ENCODE data around the gene TGM6. TPM values are rescaled to one million over a fixed set of nuclear protein-coding genes. Genes with fewer than 3 reads are reported as not detected.
A peak's percentile ranks its signal among the peaks of the same experiment; 100 is the strongest.

TGM6 gene
- total RNA-seq, 2 experiments from 2014 or later, result not detected

GRCh38 chr20:2462484-2462883 lies 81.8 kb downstream of the TGM6 start:
- Mint-ChIP-seq H3K4me3 (no peak overlapping the region), H3K27ac (no peak overlapping the region), H3K36me3 (ENCODE audit: low read depth) (peaks cover 84% of the 10 kb centered on the region), H3K9me3 (ENCODE audit: insufficient read depth) (no peaks in the 10 kb centered on the region), H3K4me1 (ENCODE audit: low read depth) (peaks cover 20% of the 10 kb centered on the region), H3K27me3 (ENCODE audit: low read depth) (no peaks in the 10 kb centered on the region)
- POLR2A ChIA-PET, result interaction anchor here (0.6 to 1.0 kb wide), 2 partner anchors 279 to 947 kb away, joined by 3 read pairs; no protein-coding TSS in a partner anchor
- ATAC-seq (no peak), DNase-seq (no peak)
- CTCF ChIA-PET, result interaction anchor here (1.0 to 1.2 kb wide), 2 partner anchors 11 to 59 kb away, joined by 3 to 7 read pairs; no protein-coding TSS in a partner anchor

- ATAC-seq, result no peak
- CTCF ChIA-PET, result interaction anchor here (1.2 kb wide), 1 partner anchor 58 kb away, joined by 3 read pairs; no protein-coding TSS in a partner anchor
Measured at GRCh38 chr20:2463616-2464365, 83.1 kb downstream of the TGM6 start.

GRCh38 chr20:2465100-2465499 lies 84.4 kb downstream of the TGM6 start:
- Mint-ChIP-seq H3K27ac (no peak overlapping the region), H3K27me3 (ENCODE audit: low read depth) (no peaks in the 10 kb centered on the region), H3K4me1 (ENCODE audit: low read depth) (peaks cover 41% of the 10 kb centered on the region), H3K9me3 (ENCODE audit: insufficient read depth) (no peaks in the 10 kb centered on the region), H3K36me3 (ENCODE audit: low read depth) (peaks cover 91% of the 10 kb centered on the region), H3K4me3 (no peak overlapping the region)
- CTCF ChIA-PET, result no interaction called here
- POLR2A ChIA-PET, result no interaction called here
- no peak for ATAC-seq
- no peak for DNase-seq

More at GRCh38 chr20:2463616-2464365, 83.1 kb downstream of the TGM6 start:
- Mint-ChIP-seq H3K27me3 (ENCODE audit: low read depth) (no peaks in the 10 kb centered on the region), H3K9me3 (ENCODE audit: insufficient read depth) (no peaks in the 10 kb centered on the region), H3K36me3 (ENCODE audit: low read depth) (peaks cover 90% of the 10 kb centered on the region), H3K4me3 (no peak overlapping the region), H3K4me1 (ENCODE audit: low read depth) (peaks cover 33% of the 10 kb centered on the region), H3K27ac (no peak overlapping the region)
- no peak for DNase-seq
- POLR2A ChIA-PET, result interaction anchor here (0.5 to 1.0 kb wide), 2 partner anchors 22 to 277 kb away, joined by 3 read pairs; no protein-coding TSS in a partner anchor

DNA sequence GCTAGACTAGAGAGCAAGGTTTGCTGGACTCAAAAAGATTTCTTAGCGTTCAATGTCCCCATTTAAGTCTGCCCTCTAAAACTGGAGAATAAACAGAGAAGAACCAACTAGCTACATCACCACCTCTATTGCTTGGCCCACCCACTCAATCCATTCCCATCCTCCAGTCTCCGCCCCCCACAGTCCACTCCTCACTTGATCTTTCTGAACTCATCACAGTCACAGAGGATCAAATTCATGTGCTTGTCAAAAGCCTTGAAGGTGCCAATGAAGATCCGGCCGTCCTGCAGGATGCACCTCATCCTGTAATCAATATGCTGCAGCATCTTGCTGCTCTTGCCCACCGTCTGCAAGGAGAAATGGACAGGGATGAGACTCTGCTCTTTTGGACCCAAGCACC lies 86.7 kb downstream of the TGM6 start:
- Mint-ChIP-seq H3K27ac (peak overlapping the region; percentile 18), H3K9me3 (ENCODE audit: insufficient read depth) (no peaks in the 10 kb centered on the region), H3K4me3 (peak overlapping the region; percentile 98), H3K4me1 (ENCODE audit: low read depth) (peaks cover 55% of the 10 kb centered on the region), H3K27me3 (ENCODE audit: low read depth) (no peaks in the 10 kb centered on the region), H3K36me3 (ENCODE audit: low read depth) (peaks cover 82% of the 10 kb centered on the region)
- DNase-seq (no peak), ATAC-seq (no peak)
- ChIA-PET POLR2A (interaction anchor here (1.1 to 1.2 kb wide), 2 partner anchors 58 to 184 kb away, joined by 3 read pairs; no protein-coding TSS in a partner anchor), CTCF (interaction anchor here (1.4 to 2.3 kb wide), 2 partner anchors 11 to 15 kb away, joined by 6 to 9 read pairs; no protein-coding TSS in a partner anchor)

DNA sequence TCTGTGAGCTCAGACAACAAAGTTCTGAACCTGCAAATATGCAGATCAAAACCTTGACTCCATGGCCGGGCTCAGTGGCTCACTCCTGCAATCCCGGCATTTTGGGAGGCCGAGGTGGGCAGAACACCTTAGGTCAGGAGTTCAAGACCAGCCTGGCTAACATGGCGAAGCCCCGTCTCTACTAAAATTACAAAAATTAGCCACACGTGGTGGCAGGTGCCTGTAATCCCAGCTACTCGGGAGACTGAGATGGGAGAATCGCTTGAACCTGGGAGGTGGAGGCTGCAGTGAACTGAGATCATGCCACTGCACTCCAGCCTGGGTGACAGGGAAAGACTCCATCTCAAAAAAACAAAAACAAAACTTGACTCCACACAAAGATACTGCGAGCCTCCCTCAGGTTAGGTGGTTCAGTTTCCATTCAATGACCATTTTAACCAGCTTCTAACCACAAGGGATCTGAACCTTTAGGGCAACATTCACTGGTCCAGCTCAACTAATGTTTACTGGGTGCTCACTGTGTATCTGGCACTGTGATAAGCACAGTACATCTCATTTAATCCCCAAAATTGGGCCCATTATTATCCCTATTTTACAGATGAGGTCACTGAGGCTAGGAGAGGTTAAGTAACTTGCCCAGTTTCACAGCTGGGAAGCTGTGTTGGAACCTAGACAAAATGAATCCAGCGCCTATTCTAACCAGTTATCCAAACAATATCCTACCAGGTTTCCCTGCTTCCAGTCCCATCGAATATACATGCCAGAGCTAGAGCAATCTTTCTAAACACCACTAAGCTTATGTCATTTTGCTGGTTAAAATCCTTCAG lies 88.1 kb downstream of the TGM6 start:
- Mint-ChIP-seq H3K36me3 (ENCODE audit: low read depth) (peaks cover 71% of the 10 kb centered on the region), H3K4me3 (peak overlapping the region; percentile 98), H3K27ac (peak overlapping the region; percentile 60), H3K9me3 (ENCODE audit: insufficient read depth) (no peaks in the 10 kb centered on the region), H3K4me1 (ENCODE audit: low read depth) (peaks cover 56% of the 10 kb centered on the region), H3K27me3 (ENCODE audit: low read depth) (no peaks in the 10 kb centered on the region)
- CTCF ChIA-PET, result interaction anchor here (1.1 to 3.8 kb wide), 5 partner anchors 12 to 692 kb away, joined by 3 to 46 read pairs (median 9); partner anchors contain the start of gene ZNF343
- DNase-seq (no peak), ATAC-seq (no peak)
- POLR2A ChIA-PET, result interaction anchor here (0.6 to 2.8 kb wide), 4 partner anchors 16 to 366 kb away, joined by 3 to 29 read pairs (median 4); partner anchors contain the start of gene NOP56

DNA sequence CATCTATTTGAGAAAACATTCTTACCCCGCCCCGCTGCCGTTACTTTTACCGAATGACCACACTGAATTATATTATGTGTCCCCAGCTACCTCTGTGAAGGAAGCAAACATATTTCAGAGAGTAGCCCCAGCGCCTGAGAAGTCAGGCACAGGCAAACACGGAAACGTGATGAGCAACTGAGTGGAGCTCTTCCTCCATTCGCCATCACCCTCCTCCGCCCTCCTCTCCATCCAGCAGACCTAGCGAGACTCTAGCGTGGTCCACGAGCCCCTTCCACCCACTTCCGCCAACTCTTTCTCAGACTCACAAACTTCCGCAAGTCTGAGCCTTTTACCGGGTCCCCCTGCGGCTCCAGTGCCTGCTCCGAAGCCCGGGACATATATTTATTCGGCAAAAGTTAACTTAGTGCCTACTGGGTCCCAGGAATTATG lies 89.3 kb downstream of the TGM6 start:
- ChIA-PET CTCF (interaction anchor here (1.2 to 3.8 kb wide), 5 partner anchors 18 to 83 kb away, joined by 4 to 46 read pairs (median 9); partner anchors contain the start of gene ZNF343), POLR2A (interaction anchor here (0.6 to 2.8 kb wide), 21 partner anchors 9 to 1004 kb away, joined by 3 to 29 read pairs (median 4); partner anchors contain the start of genes IDH3B, NOP56, NSFL1C and ZNF343)
- DNase-seq (peak; percentile 77), ATAC-seq (peak; percentile 69)
- H3K9me3 Mint-ChIP-seq (ENCODE audit: insufficient read depth), result no peaks in the 10 kb centered on the region
- H3K36me3 Mint-ChIP-seq (ENCODE audit: low read depth), result peaks cover 59% of the 10 kb centered on the region
- H3K4me1 Mint-ChIP-seq (ENCODE audit: low read depth), result peaks cover 52% of the 10 kb centered on the region
- H3K27ac Mint-ChIP-seq, result peak overlapping the region; percentile 100
- no peaks in the 10 kb centered on the region for H3K27me3 Mint-ChIP-seq (ENCODE audit: low read depth)
- peak overlapping the region; percentile 98 for H3K4me3 Mint-ChIP-seq

DNA sequence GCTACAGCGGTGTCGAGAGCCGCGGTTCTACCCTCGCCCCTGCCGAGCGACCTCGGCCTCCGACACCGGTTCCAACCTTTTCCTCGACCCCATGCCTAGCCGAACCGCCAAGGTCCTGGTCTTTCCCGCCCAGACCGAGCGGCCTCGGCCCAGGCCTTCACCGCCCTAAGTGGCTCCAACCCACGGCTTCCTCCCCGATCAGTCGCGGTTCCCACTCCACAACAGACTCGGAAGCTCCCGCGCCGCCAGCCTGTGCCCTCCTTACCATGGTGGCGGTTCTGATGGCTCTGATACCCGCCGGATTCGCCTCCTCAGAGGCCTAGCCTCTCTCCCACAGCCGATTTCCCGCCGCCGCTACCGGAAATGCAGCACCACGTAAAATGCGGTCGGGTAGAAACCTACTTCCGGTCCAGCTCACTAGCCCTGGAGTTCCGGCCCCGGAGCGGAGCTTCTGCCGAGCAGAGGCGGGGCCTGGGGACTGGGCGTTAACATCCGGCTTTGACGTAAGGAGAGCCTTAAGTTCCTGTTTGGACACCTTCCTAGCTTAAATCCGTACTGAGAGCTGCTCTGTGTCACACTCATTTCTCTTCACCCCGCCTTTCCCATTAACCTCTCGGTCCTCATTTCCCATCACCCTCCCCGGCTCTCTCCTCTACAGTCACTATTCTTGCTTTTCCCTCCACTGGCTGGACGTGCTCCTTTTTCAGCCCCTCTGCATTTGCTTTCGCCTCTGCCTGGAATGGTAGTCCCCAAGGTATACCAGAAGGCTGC lies 89.9 kb downstream of the TGM6 start, which contains the start of gene SNRPB:
Gene SNRPB, minus strand, starts transcription at position 367 of the 771 bp plus-strand sequence. Its CDS starts 99 bp downstream, at position 268.
- ATAC-seq, result peak; percentile 93
- no peaks in the 10 kb centered on the region for H3K9me3 Mint-ChIP-seq (ENCODE audit: insufficient read depth)
- peak; percentile 98 for DNase-seq
- ChIA-PET POLR2A (interaction anchor here (0.7 to 2.8 kb wide), 22 partner anchors 8 to 1005 kb away, joined by 3 to 29 read pairs (median 4); partner anchors contain the start of genes IDH3B, ITPA, NOP56 and NSFL1C), CTCF (interaction anchor here (0.7 to 3.8 kb wide), 8 partner anchors 17 to 263 kb away, joined by 3 to 46 read pairs (median 6); partner anchors contain the start of gene ZNF343)
- peaks cover 53% of the 10 kb centered on the region for H3K36me3 Mint-ChIP-seq (ENCODE audit: low read depth)
- H3K27me3 Mint-ChIP-seq (ENCODE audit: low read depth), result no peaks in the 10 kb centered on the region
- peak within 1 kb of the TSS; percentile 100 for H3K27ac Mint-ChIP-seq
- H3K4me3 Mint-ChIP-seq, result peak within 1 kb of the TSS; percentile 98
- peaks cover 52% of the 10 kb centered on the region for H3K4me1 Mint-ChIP-seq (ENCODE audit: low read depth)

DNA sequence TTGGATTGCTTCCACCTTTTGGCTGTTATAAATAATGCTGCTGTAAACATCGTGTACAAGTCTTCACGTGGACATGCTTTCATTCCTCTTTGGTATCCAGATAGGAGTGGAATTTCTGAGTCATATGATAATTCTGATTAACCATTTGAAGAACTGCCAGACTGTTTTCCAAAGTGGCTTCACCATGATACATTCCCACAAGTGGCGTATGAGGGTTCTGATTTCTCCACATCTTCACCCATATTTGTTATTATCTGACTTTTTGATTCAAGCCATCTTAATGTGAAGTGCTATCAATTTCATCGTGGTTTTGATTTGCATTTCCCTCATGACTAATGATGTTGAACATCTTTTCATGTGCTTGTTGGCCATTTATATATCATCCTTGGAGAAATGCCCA lies 92.8 kb downstream of the TGM6 start:
- Mint-ChIP-seq H3K4me3 (no peak overlapping the region), H3K4me1 (ENCODE audit: low read depth) (peaks cover 26% of the 10 kb centered on the region), H3K27me3 (ENCODE audit: low read depth) (no peaks in the 10 kb centered on the region), H3K9me3 (ENCODE audit: insufficient read depth) (no peaks in the 10 kb centered on the region), H3K27ac (no peak overlapping the region), H3K36me3 (ENCODE audit: low read depth) (peaks cover 27% of the 10 kb centered on the region)
- DNase-seq (no peak), ATAC-seq (no peak)
- CTCF ChIA-PET, result interaction anchor here (4.3 kb wide), 1 partner anchor 48 kb away, joined by 20 read pairs; no protein-coding TSS in a partner anchor
- POLR2A ChIA-PET, result no interaction called here

DNA sequence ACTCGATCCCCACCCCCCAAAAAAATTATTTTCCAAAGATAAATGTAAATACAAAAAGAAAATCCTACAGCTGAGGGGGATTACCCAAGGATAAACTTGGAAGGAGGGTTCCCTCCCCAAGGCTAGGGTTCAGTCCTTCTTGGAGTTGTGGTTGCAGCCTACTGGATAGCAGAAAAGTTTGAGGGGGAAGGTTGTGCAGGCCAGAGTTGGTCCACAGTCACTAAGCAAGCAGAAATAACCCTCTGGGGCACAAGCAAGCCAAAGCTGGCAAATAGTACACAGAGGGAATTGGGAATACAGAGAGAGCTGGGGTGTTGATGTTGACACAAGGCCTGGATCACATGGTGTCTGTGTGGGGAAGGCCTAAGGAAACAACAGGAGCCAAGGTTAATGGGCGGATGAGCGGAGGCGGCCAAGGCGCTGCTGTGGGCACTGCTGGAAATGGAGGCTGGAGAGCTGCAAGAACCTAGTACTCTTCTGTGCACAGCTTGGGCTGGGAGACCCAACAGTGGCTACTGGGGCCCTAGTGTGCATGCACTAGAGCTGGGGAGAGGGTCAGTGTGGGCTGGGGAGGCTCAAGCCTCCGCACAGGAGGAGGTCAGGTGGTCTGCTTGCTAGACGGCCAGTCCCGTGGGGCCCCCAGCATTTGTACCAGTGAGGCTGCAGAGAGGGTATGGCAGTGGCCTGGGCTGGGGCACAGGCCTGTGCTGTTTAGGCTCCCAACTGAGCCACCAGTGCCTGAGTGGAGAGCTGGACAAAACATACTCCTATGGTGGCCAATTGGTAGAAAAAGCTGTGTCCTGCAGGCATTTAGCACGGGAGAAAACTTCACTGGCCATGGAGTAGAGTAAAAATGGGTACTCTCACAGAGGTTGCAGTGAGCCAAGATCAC lies 95.4 kb downstream of the TGM6 start:
- peaks cover 12% of the 10 kb centered on the region for H3K4me1 Mint-ChIP-seq (ENCODE audit: low read depth)
- ChIA-PET CTCF (interaction anchor here (1.4 to 4.3 kb wide), 2 partner anchors 20 to 46 kb away, joined by 4 to 20 read pairs; no protein-coding TSS in a partner anchor), POLR2A (interaction anchor here (0.9 kb wide), 1 partner anchor 9 kb away, joined by 3 read pairs; no protein-coding TSS in a partner anchor)
- H3K27me3 Mint-ChIP-seq (ENCODE audit: low read depth), result no peaks in the 10 kb centered on the region
- H3K27ac Mint-ChIP-seq, result no peak overlapping the region
- ATAC-seq (no peak), DNase-seq (no peak)
- peaks cover 22% of the 10 kb centered on the region for H3K36me3 Mint-ChIP-seq (ENCODE audit: low read depth)
- no peak overlapping the region for H3K4me3 Mint-ChIP-seq
- no peaks in the 10 kb centered on the region for H3K9me3 Mint-ChIP-seq (ENCODE audit: insufficient read depth)
